SK-N-SH treated with all-trans-retinoic acid at 6 μM for 48 hours (cell line): Measurements from ENCODE around the gene RASSF6.

ENCODE experiments used
- ARNTL ChIP-seq: fragments of 450-650 bp; formaldehyde crosslinking; IDR thresholded peaks from 2 replicates; pipeline ENCODE4 v1.5.0; 2020; ENCODE audit warnings: low read depth, mild to moderate bottlenecking, moderate library complexity, borderline replicate concordance
- CSDC2 ChIP-seq: fragments of 250-450 bp; sonication (Bioruptor Pico); IDR thresholded peaks from 2 replicates; pipeline ENCODE4 v1.5.0; 2020; ENCODE audit warnings: mild to moderate bottlenecking, moderate library complexity
- TOX ChIP-seq: fragments of 250-450 bp; sonication (Bioruptor Pico); IDR thresholded peaks from 2 replicates; pipeline ENCODE4 v1.8.0; 2021; ENCODE audit warnings: mild to moderate bottlenecking, moderate library complexity, borderline replicate concordance
- ZFP30 ChIP-seq: fragments of 450-650 bp; formaldehyde crosslinking; IDR thresholded peaks from 2 replicates; pipeline ENCODE4 v1.5.0; 2022; ENCODE audit warnings: mild to moderate bottlenecking, moderate library complexity
- TF ChIP-seq, protein P1 (sequence below): fragments of 250-450 bp; sonication (Bioruptor Pico); IDR thresholded peaks from 2 replicates; pipeline ENCODE4 v1.8.0; 2020; ENCODE audit warnings: mild to moderate bottlenecking, moderate library complexity, borderline replicate concordance
- TF ChIP-seq, protein P2 (sequence below): fragments of 250-450 bp; sonication (Bioruptor Pico); IDR thresholded peaks from 2 replicates; pipeline ENCODE4 v1.5.1; 2020; ENCODE audit warnings: low read depth, mild to moderate bottlenecking, moderate library complexity

DNA sequence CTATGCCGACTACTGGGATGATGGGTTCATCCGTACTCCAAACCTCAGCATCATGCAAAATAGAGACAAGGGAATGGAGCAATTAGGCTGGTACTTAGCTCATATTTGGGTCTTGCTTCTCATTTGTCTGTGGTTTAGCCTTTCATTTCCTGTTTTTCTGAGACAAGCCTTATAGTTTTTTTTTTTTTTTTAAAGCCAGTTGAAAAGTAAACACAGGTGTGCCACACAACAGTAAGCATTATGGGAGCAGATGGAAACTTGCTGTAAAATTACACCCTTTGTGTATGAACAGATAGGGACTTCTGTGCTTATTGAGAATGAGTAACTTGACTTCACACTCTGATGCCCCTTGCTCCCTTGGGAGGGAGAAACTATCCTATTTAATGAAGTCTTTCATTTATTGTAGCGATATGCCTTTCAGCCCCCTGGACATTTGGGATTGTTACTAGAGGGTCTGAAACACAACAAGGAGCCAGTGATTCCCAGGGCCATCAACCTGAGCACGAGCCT lies 13.7 kb downstream of the RASSF6 start:
- TF ChIP-seq ZFP30: no peak
- TF ChIP-seq TOX (CRISPR knock-in tag): no peak
- no peak for TF ChIP-seq CSDC2 (CRISPR knock-in tag)
- TF ChIP-seq, protein P1, sequence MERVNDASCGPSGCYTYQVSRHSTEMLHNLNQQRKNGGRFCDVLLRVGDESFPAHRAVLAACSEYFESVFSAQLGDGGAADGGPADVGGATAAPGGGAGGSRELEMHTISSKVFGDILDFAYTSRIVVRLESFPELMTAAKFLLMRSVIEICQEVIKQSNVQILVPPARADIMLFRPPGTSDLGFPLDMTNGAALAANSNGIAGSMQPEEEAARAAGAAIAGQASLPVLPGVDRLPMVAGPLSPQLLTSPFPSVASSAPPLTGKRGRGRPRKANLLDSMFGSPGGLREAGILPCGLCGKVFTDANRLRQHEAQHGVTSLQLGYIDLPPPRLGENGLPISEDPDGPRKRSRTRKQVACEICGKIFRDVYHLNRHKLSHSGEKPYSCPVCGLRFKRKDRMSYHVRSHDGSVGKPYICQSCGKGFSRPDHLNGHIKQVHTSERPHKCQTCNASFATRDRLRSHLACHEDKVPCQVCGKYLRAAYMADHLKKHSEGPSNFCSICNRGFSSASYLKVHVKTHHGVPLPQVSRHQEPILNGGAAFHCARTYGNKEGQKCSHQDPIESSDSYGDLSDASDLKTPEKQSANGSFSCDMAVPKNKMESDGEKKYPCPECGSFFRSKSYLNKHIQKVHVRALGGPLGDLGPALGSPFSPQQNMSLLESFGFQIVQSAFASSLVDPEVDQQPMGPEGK (CRISPR knock-in tag): no peak
- TF ChIP-seq, protein P2, sequence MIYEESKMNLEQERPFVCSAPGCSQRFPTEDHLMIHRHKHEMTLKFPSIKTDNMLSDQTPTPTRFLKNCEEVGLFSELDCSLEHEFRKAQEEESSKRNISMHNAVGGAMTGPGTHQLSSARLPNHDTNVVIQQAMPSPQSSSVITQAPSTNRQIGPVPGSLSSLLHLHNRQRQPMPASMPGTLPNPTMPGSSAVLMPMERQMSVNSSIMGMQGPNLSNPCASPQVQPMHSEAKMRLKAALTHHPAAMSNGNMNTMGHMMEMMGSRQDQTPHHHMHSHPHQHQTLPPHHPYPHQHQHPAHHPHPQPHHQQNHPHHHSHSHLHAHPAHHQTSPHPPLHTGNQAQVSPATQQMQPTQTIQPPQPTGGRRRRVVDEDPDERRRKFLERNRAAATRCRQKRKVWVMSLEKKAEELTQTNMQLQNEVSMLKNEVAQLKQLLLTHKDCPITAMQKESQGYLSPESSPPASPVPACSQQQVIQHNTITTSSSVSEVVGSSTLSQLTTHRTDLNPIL (CRISPR knock-in tag): no peak
- no peak for TF ChIP-seq ARNTL (CRISPR knock-in tag)
